ENCODE data around the gene APLN.

- TF ChIP-seq CTCF (IDR thresholded peaks at IDR 0.05; ENCODE audit: low read depth, low read length): no peak
- TF ChIP-seq EZH2phosphoT487 (IDR thresholded peaks at IDR 0.05; ENCODE audit: low read depth): no peak
Observed at GRCh38 chrX:129678614-129679195, 23.9 kb upstream of the APLN start.
